GM19438 (cell line): Measurements from ENCODE around the gene B4GALT6.
A peak's percentile ranks its signal among the peaks of the same experiment; 100 is the strongest.

Experiments
- ATAC-seq: cut with Tn5 transposase; IDR thresholded peaks from one replicate; pipeline ENCODE4 v1.9.1; 2021; ENCODE audit warnings: low read depth; ENCODE audit not compliant: unreplicated experiment

B4GALT6 gene

DNA sequence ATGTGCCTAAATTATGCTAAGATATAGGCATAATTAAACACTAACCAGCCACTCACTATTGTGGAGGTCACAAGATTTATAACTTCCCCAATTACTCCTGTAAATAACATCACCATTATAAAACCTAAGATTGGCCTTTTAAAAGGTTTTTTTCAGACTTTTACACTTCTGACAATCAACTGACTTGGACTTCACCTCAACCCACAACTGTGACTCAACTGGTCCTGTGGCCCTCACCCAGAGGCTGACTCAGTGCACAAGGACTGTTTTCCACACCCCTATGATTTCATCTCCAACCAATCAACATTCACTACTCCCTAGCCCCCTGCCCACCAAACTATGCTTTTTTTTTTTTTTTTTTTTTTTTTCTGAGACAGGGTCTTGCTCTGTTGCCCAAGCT is 81.1 kb downstream of the B4GALT6 start:
- no peak for ATAC-seq

DNA sequence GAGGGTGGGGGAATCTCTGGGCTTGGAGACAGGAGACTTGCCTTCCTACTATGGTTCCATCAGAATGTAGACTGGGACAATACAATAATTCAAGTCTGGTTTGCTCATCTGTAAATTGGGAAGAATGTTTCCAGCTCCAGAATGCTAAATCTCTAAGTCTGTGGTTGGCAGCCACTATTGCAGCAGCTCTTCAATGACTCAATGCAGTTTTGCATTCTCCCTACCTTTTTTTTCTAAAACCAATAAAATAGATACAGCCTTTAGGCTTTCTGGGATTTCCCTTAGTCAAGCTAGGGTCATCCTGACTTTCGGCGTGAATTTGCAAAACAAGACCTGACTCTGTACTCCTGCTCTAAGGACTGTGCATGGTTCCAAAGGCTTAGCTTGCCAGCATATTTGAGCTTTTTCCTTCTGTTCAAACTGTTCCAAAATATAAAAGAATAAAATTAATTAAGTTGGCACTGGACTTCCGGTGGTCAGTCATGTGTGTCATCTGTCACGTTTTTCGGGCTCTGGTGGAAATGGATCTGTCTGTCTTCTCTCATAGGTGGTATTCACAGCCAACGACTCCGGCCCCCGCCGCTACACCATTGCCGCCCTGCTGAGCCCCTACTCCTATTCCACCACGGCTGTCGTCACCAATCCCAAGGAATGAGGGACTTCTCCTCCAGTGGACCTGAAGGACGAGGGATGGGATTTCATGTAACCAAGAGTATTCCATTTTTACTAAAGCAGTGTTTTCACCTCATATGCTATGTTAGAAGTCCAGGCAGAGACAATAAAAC is 86.2 kb downstream of the B4GALT6 start:
- no peak for ATAC-seq

DNA sequence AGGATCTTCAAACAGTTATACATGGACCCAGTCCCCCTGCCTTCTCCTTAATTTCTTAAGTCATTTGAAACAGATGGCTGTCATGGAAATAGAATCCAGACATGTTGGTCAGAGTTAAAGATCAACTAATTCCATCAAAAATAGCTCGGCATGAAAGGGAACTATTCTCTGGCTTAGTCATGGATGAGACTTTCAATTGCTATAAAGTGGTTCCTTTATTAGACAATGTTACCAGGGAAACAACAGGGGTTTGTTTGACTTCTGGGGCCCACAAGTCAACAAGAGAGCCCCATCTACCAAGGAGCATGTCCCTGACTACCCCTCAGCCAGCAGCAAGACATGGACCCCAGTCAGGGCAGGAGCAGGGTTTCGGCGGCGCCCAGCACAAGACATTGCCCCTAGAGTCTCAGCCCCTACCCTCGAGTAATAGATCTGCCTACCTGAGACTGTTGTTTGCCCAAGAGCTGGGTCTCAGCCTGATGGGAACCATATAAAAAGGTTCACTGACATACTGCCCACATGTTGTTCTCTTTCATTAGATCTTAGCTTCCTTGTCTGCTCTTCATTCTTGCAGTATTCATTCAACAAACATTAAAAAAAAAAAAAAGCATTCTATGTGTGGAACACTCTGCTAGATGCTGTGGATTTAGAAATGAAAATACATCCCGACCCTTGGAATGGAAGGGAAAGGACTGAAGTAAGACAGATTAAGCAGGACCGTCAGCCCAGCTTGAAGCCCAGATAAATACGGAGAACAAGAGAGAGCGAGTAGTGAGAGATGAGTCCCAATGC is 88.1 kb downstream of the B4GALT6 start:
- no peak for ATAC-seq

DNA sequence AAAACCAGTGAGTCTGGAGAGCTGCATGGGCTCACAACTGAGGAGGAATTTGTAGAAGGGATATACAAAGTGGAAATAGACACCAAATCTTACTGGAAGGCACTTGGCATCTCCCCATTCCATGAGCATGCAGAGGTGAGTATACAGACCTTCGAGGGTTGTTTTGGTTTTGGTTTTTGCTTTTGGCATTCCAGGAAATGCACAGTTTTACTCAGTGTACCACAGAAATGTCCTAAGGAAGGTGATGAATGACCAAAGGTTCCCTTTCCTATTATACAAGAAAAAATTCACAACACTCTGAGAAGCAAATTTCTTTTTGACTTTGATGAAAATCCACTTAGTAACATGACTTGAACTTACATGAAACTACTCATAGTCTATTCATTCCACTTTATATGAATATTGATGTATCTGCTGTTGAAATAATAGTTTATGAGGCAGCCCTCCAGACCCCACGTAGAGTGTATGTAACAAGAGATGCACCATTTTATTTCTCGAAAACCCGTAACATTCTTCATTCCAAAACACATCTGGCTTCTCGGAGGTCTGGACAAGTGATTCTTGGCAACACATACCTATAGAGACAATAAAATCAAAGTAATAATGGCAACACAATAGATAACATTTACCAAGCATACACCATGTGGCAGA is 89.1 kb downstream of the B4GALT6 start:
- no peak for ATAC-seq

DNA sequence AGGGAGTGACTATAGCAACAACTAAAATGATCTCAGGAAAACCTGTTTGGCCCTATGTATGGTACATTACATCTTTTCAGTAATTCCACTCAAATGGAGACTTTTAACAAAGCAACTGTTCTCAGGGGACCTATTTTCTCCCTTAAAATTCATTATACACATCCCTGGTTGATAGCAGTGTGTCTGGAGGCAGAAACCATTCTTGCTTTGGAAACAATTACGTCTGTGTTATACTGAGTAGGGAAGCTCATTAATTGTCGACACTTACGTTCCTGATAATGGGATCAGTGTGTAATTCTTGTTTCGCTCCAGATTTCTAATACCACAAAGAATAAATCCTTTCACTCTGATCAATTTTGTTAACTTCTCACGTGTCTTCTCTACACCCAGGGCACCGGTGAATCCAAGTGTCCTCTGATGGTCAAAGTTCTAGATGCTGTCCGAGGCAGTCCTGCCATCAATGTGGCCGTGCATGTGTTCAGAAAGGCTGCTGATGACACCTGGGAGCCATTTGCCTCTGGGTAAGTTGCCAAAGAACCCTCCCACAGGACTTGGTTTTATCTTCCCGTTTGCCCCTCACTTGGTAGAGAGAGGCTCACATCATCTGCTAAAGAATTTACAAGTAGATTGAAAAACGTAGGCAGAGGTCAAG is 91.7 kb downstream of the B4GALT6 start:
- ATAC-seq: no peak

DNA sequence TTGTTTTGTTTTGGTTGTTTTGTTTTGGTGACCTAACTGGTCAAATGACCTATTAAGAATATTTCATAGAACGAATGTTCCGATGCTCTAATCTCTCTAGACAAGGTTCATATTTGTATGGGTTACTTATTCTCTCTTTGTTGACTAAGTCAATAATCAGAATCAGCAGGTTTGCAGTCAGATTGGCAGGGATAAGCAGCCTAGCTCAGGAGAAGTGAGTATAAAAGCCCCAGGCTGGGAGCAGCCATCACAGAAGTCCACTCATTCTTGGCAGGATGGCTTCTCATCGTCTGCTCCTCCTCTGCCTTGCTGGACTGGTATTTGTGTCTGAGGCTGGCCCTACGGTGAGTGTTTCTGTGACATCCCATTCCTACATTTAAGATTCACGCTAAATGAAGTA is 92.8 kb downstream of the B4GALT6 start, which contains the start of gene TTR:
TSS of gene TTR (plus strand) at position 250 of the 400 bp plus-strand sequence. CDS start at position 276, 26 bp downstream.
- ATAC-seq: no peak

DNA sequence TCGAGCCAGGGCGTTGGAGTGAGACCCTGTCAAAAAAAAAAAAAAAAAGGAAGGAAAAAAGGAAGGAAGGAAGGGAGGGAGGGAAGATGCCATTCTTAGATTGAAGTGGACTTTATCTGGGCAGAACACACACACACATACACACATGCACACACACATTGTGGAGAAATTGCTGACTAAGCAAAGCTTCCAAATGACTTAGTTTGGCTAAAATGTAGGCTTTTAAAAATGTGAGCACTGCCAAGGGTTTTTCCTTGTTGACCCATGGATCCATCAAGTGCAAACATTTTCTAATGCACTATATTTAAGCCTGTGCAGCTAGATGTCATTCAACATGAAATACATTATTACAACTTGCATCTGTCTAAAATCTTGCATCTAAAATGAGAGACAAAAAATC is 93.3 kb downstream of the B4GALT6 start:
- ATAC-seq: no peak

DNA sequence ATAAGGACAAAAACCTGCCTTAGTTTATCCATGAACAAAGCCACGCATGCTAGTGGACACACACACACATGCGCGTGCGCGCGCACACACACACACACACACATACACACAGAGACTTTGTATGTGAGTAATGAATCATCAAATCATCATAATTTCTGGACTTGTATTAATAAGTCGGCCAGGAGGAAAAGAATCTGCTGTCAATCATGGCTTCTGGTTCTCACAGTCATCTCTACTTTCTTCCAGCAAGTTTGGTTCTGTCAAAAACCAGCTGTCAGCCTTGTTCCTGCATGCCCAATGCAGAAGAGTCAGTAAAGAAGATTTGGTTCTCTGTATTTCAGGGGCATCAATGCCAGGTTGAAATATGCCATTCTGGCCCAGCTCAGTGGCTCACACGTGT is 93.8 kb downstream of the B4GALT6 start:
- no peak for ATAC-seq

DNA sequence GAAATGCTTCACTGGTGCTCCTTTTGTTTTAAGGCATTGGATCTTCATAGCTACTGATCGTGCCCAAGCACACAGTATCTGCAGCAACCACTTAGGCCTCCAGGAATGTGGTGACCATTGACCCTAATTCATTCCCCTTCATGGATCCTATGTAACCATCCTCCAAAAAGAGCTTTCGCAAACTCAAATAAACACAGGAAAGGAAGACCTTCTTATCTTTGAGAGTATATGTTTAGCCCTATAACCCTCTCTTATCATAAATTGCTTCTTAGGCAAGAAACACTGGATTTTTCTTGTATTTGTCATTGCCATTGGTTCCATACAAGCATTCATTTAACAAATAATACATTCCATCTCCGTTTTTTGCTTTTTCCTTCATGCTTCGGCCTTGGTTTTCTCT is 96.9 kb downstream of the B4GALT6 start:
- ATAC-seq: no peak

DNA sequence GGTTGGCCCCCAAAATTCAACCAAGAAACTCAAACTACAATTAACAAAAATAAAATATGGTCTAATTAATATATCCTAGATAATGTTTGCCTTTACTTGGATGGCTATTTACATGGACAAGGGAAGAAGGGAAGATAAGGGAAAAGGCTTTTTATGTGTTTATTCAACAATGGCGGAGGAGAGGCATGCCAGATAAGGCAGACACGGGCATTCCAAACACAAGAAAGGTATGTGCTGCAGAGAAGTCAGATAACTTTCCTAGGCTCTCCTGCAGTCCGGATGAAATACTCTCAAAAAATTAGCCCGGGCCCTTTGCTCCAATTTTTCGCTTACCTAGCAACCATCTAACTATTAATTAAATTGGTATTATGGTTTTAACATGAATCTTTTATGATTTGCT is 97.8 kb downstream of the B4GALT6 start:
- no peak for ATAC-seq

DNA sequence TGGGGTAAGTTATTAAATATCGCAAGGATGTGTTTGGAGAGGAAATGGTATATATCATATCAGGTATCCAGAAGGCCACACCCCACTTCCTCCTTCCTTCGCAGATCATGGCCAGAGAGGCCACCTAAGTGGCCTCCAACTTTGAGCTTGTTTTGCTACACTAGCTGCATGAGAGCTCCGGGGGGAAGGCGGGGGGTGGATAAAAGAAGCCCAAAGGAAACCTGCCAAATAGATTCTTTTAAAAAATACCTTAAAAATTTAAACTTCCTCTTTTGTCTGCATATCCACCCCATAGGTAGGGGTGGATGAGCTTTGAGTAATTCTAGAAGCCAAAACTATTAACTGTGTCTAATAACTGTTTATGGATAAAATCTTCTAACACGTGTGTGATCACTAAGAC is 98.4 kb downstream of the B4GALT6 start:
- no peak for ATAC-seq

DNA sequence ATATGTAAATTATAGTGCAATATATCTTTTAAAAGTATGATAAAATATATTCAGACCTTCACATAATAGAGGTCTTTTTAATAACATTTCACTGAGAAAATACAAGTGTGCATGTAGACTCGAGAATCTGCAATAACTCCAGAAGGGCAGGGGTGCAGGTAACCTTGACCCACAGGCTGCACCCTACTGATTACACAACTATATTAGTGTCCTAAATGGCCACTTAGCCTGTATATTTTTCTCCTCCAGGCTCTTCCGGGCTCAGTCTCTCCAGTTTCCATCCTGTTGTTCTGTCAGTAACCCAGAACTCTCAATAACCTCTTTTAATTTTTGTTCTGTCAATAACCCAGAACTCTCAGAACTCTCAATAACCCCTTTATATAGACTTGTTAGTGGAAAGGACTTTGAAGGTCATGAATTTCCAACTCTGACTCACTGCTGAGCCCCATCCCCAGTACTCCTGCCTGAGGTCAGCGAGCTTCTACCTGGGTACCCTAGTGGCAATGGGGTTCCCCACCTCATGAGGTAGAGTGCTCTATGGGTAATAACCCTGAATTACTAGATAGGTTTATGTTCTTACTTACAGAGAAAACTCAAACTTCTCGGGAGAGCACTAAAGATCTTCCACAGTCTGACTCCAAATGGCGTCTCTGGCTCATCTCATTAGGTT is 101.1 kb downstream of the B4GALT6 start:
- ATAC-seq: no peak

DNA sequence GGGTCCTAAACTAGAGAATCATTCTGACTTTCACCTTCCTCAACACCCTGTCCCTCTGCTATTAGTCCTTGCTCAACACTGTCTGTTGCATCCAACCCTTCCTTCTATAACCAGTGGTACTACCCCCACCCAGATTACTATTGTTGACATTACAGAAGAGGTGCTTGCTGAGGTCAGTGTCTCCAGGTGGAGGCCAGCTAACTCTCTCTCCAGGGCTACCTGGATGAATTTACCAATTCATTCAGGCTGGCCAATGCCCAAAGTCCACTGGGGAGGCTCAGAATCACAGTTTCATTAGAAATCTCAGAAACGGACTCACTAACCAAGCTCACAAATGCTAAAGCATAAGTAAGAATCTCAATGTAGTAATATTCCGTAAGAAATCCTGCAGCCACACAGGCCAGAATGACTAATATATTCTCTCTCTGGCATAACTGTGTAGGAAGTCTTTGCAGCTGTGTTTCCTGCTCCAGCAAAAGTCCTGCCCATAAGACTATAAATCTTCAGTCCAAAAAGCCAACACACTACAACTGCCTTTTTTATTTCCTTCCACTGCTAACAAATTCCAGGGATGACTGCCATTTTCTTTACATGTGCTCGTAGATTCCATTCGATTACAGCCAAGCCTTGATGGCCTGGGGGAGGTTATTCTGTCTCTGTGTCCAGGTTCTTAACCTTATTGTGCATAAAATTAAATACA is 102.7 kb downstream of the B4GALT6 start:
- no peak for ATAC-seq

DNA sequence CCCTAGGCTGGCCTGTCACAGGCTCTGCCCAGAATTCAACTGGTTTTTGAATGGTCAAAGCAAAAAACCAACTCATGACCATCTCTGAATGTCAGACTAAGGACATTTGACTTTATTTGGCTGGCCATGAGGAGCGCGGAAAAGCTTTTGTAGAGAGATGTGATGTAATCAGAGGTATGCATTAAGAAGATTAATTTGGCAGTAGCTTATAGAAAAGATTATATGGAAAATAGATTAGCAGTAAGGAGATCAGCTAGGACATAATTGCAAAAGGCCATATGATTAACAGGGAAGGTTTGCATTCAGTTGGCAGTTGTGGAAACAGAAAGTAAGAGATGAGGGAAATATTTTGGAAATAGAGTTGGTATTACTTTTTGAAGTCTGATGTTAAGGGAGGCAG is 105.0 kb downstream of the B4GALT6 start:
- ATAC-seq: no peak

DNA sequence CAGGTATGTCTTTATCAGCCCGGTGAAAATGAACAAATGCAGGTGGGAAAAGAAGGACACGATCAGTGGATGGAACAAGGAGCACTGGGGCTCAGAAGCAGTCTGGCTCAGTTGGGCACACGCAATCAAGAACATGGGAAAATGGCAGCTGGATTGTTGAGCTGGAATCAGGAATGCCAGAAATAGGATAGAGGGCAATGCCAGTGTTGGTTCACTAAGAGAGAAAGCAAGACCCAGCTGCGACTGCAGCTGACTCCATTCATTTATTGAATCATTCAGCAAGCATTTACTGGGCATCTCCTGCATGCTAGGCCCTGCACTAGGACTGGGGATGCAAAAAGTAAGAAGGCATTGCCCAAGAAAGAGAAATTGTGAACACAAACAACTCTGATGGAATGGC is 106.3 kb downstream of the B4GALT6 start:
- no peak for ATAC-seq

DNA sequence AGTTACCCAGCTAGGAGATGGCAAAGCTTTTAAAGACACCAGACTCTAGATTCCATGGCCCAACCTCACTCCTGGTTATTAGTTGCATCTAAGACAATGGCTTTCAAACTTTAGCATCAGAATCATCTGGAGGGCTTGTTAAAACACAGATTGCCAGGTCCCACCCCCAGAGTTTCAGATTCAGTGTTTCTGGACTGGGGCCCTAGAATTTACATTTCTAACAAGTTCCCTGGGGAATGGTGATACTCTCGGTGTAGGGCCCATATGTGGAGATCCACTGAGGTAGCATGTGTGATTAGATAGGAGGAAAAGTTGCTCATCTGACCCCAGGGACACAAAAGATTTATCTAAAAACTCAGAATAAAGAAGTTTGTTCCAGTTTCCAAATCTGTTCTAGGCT is 107.2 kb downstream of the B4GALT6 start:
- ATAC-seq: peak; percentile 33

DNA sequence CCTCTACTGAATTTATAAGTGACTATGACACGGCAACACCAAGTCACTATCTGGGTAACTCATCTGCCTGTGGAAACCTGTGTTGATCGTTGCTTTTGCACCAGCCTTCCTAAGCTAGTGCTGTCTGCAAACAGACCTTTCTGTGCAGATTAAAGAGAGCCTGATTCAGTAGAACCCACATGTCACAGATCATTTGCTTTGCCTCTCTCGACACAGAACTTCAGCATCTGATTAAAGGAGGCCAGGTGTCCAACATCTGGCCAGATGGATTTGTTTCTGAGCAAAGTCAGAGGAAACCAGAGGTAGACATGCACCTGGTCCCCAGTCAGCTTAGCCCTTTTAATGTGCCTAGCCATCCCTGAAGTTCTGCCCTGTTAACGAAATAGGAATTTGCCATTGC is 107.7 kb downstream of the B4GALT6 start:
- ATAC-seq: peak; percentile 66

DNA sequence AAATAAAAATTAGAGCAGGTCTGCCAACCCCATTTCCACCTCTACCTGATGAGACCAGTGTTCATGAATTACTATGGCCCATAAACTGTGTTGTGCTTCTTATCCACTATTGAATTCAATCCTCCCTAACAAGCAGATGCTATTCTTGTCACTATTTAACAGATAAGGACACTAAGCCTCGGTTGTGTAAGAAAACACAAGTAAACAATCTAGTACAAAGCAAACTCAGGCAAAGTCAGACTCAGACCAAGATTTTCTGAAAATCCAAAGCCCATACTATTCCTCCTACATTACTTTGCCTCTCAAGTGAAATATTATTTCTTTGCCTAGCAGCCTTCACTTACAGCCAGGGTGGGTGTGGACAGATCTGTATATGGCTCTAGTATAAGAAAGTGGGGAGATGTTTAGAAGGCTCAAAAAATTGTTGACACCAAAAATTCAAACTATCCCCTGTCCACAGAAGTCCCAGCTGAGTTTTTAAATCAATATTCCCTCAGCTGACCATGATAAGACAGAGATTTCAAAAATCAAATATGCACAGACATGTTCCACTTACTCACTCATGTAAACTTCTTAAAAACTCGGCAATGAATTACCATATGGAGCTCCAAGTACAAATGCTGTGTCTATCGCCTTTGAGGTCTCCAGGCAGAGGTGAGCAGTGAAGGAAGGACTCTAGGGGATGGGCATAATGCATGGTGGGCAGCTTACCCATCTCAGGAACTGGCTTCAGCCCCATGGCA is 108.7 kb downstream of the B4GALT6 start:
- no peak for ATAC-seq

DNA sequence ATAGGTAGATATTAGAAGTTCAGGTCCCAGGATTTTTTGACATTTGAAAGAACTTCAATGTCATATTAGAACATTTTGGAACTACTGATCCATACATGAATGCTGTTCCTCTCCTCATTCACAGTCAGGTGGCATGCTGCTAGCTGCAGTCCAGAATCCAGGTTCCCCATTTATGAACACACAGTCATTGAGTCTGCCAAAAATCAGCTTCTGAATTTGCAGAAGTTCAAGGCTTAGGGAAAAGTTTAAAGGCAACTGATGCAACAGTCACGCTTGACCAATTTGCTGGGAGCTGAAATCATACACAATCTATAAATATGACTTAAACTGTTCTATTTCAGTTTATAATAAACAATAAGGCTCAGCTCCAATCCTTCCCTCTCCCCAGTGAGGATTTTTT is 110.0 kb downstream of the B4GALT6 start:
- ATAC-seq: no peak
